Hepatocyte (in vitro differentiated cells): ENCODE results near the gene ZBTB33. TPM values are rescaled to one million over a fixed set of nuclear protein-coding genes. Genes with fewer than 3 reads are reported as not detected.

Source experiments
- DNase-seq: peaks from one replicate; pipeline ENCODE4 v3.0.0-alpha.2; 2016; ENCODE audit warnings: low spot score
- H2AFZ ChIP-seq: fragments of 200-600 bp; sonication (generic); 2 replicates; pipeline ENCODE4 v1.6.0; 2016; ENCODE audit warnings: antibody characterized with exemption, mild to moderate bottlenecking
- H3K27ac ChIP-seq: fragments of 200-600 bp; sonication (generic); 2 replicates; pipeline ENCODE4 v1.5.1; 2016; ENCODE audit warnings: mild to moderate bottlenecking
- H3K27me3 ChIP-seq: fragments of 200-600 bp; sonication (generic); 2 replicates; pipeline ENCODE4 v1.6.1; 2016
- H3K36me3 ChIP-seq: fragments of 200-600 bp; sonication (generic); replicated peaks from 2 replicates; pipeline ENCODE4 v1.5.1; 2016; ENCODE audit warnings: low read depth; ENCODE audit not compliant: insufficient read depth
- H3K4me1 ChIP-seq: fragments of 200-600 bp; sonication (generic); 2 replicates; pipeline ENCODE4 v1.5.1; 2016; ENCODE audit warnings: mild to moderate bottlenecking, moderate library complexity; ENCODE audit not compliant: insufficient read depth
- H3K4me2 ChIP-seq: fragments of 200-600 bp; sonication (generic); 2 replicates; pipeline ENCODE4 v1.6.0; 2016
- H3K4me3 ChIP-seq: fragments of 200-600 bp; sonication (generic); 2 replicates; pipeline ENCODE4 v1.5.1; 2016; ENCODE audit warnings: mild to moderate bottlenecking
- H3K79me2 ChIP-seq: fragments of 200-600 bp; sonication (generic); 2 replicates; pipeline ENCODE4 v1.6.0; 2017; ENCODE audit warnings: mild to moderate bottlenecking
- H3K9me2 ChIP-seq: fragments of 200-600 bp; sonication (generic); replicated peaks from 2 replicates; pipeline ENCODE4 v1.6.0; 2017; ENCODE audit warnings: mild to moderate bottlenecking; ENCODE audit not compliant: insufficient read depth
- H3K9me3 ChIP-seq: fragments of 200-600 bp; sonication (generic); 2 replicates; pipeline ENCODE4 v1.5.1; 2016; ENCODE audit warnings: low read depth, mild to moderate bottlenecking
- H4K20me1 ChIP-seq: fragments of 200-600 bp; sonication (generic); 2 replicates; pipeline ENCODE4 v1.6.0; 2016; ENCODE audit warnings: mild to moderate bottlenecking; ENCODE audit not compliant: insufficient read depth, poor library complexity, severe bottlenecking
- CTCF ChIP-seq: fragments of 200-600 bp; sonication (generic); IDR thresholded peaks from 2 replicates; pipeline ENCODE4 v1.5.1; 2016; ENCODE audit warnings: antibody characterized with exemption, mild to moderate bottlenecking; ENCODE audit not compliant: poor library complexity
- EZH2 ChIP-seq: fragments of 200-600 bp; sonication (generic); IDR thresholded peaks from 2 replicates; pipeline ENCODE4 v1.6.1; 2016; ENCODE audit warnings: antibody characterized with exemption, mild to moderate bottlenecking, borderline replicate concordance
- EZH2phosphoT487 ChIP-seq: fragments of 200-600 bp; sonication (generic); IDR thresholded peaks from one replicate; pipeline ENCODE4 v1.6.1; 2018; ENCODE audit warnings: antibody characterized with exemption, mild to moderate bottlenecking, low read depth, moderate library complexity; ENCODE audit not compliant: unreplicated experiment, severe bottlenecking
- WGBS: methylation state at CpG from one replicate; pipeline ENCODE4 v1.1.6; 2016; ENCODE audit warnings: low lambda C conversion rate; ENCODE audit errors: missing lambda C conversion rate; 5-methylcytosine and 5-hydroxymethylcytosine counted together
- polyA plus RNA-seq: library from polyadenylated mRNA; unstranded; fragments of >200 nt; fragmentation: Nextera tagmentation; extraction: Ambion mirVana; gene quantifications from 2 replicates; pipeline ENCODE4 v1.2.1, GENCODE V29; 2016
- total RNA-seq: library from RNA; depleted of rRNA; stranded (reverse); fragments of >200 nt; gene quantifications from 2 replicates; pipeline ENCODE4 v1.2.3, GENCODE V29; 2014

Gene ZBTB33
- total and polyA plus RNA-seq, 2 experiments from 2014 or later = 5.5 to 25.2 TPM

DNA sequence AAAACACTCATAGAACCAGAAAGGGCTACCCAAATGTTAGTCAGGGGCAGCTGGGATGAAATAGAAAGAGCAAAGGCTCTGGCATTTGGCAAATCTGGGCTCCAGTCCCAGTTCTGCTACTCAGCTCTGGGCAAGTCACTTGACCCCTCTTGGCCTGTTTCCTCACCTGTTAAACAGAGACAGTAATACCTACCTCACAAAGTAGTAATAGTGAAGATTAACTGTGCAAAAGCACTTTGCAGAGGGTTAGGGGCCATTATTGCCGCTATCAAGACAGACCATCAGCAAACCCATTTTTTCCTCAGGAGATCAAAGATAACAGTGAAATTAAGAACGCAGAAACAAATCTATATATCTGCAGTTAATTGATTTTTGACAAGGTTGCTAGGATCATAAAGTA, 20.6 kb downstream of the ZBTB33 start:
- DNase-seq = no peak
- 46% methylated on average over 2 of the region's 2 CpGs for WGBS
- Histone ChIP-seq H3K4me3 (no peak overlapping the region), H3K4me1 (no peaks in the 10 kb centered on the region), H3K36me3 (no peaks in the 10 kb centered on the region), H3K4me2 (no peak overlapping the region), H2AFZ (no peak overlapping the region), H3K9me2 (no peaks in the 10 kb centered on the region), H3K9me3 (no peaks in the 10 kb centered on the region), H3K27me3 (no peaks in the 10 kb centered on the region), H3K79me2 (no peaks in the 10 kb centered on the region), H3K27ac (no peak overlapping the region), H4K20me1 (no peaks in the 10 kb centered on the region)
- TF ChIP-seq CTCF (no peak), EZH2phosphoT487 (no peak), EZH2 (no peak)

GRCh38 chrX:120274145-120274544, 23.5 kb downstream of the ZBTB33 start:
- Histone ChIP-seq H3K4me1 (no peaks in the 10 kb centered on the region), H3K27ac (no peak overlapping the region), H3K36me3 (no peaks in the 10 kb centered on the region), H3K79me2 (no peaks in the 10 kb centered on the region), H3K27me3 (no peaks in the 10 kb centered on the region), H3K9me3 (no peaks in the 10 kb centered on the region), H4K20me1 (no peaks in the 10 kb centered on the region), H3K4me2 (no peak overlapping the region), H3K4me3 (no peak overlapping the region), H3K9me2 (no peaks in the 10 kb centered on the region), H2AFZ (no peak overlapping the region)
- WGBS = 71% methylated on average over 2 of the region's 2 CpGs
- TF ChIP-seq EZH2 (no peak), EZH2phosphoT487 (no peak), CTCF (no peak)
- DNase-seq = no peak

- Histone ChIP-seq H3K4me2 (no peak overlapping the region), H2AFZ (no peak overlapping the region), H3K79me2 (no peaks in the 10 kb centered on the region), H3K9me3 (no peaks in the 10 kb centered on the region), H3K9me2 (no peaks in the 10 kb centered on the region), H3K4me3 (no peak overlapping the region), H3K4me1 (no peaks in the 10 kb centered on the region), H4K20me1 (no peaks in the 10 kb centered on the region), H3K36me3 (no peaks in the 10 kb centered on the region), H3K27ac (no peak overlapping the region), H3K27me3 (no peaks in the 10 kb centered on the region)
- DNase-seq = no peak
- TF ChIP-seq EZH2phosphoT487 = no peak
- no peak for TF ChIP-seq EZH2
- no peak for TF ChIP-seq CTCF
- WGBS = 59% methylated on average over 2 of the region's 2 CpGs
Measured at GRCh38 chrX:120274958-120275357, 24.3 kb downstream of the ZBTB33 start.
